HG03025 (cell line): Measurements from ENCODE around the gene SPPL2A.
"Not testable (repeated sequence)": the region's sequence is repeated elsewhere in the genome, so short reads cannot be mapped to it uniquely, and the experiment has no call there.

Experiments used
- ATAC-seq: cut with Tn5 transposase; IDR thresholded peaks from one replicate; pipeline ENCODE4 v1.9.1; 2021; ENCODE audit warnings: mild to moderate bottlenecking, moderate library complexity; ENCODE audit not compliant: unreplicated experiment, low FRiP score

SPPL2A gene, protein sequence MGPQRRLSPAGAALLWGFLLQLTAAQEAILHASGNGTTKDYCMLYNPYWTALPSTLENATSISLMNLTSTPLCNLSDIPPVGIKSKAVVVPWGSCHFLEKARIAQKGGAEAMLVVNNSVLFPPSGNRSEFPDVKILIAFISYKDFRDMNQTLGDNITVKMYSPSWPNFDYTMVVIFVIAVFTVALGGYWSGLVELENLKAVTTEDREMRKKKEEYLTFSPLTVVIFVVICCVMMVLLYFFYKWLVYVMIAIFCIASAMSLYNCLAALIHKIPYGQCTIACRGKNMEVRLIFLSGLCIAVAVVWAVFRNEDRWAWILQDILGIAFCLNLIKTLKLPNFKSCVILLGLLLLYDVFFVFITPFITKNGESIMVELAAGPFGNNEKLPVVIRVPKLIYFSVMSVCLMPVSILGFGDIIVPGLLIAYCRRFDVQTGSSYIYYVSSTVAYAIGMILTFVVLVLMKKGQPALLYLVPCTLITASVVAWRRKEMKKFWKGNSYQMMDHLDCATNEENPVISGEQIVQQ

DNA sequence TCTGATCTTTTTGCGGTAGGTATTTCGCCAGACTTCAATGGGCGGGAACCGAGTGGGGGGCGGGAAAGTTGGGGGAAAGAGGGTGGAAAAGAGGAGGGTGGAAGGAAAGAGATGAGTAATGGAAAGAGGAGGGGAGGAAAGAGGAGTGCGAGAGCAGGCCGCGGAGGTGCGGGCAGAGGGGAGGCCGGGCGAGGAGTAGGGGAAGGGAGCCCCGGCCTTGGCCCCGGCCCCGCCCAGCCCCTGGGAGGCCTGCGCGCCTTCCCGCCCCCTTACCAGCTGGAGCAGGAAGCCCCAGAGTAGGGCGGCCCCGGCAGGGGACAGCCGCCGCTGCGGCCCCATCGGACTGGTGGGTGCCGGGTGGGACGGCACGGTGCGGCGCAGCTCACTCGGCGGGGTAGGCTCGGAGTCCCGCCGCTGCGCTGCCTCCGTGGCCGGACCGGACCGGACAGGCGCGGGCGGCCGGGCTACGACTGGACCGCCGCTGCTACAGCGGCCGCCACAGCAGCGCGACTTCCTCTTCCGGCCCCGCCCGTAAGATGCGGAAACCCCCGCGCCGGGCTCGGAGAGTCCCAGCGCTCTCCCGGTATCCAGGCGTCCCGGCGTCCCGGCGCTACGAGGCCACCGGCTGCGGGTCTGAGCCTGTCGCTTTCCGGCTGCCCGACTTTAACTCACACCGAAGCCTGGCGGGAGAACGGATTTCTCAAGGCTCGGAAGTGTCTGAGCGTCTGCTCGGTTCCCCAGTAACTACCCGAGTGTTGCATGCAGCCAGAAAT lies at the start of gene SPPL2A:
Gene SPPL2A (minus strand): TSS at position 512 of the 773 bp plus-strand sequence. CDS start 173 bp downstream, at position 339.
- peak; percentile 85 for ATAC-seq

DNA sequence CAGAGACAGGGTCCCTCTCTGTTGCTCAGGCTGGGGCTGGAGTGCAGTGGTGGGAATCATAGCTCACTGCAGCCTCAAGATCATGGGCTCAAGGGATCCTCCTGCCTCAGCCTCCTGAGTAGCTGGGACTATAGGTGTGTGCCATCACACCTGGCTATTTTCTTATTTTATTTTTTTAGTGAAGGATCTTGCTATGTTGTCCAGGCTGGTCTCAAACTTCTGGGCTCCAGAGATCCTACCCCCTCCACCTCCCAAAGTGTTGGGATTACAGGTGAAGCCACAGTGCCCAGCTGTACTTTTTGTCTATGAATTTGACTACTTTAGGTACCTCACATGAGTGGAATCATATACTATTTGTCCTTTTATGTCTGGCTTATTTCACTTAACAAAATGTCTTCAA lies 49.1 kb upstream of the SPPL2A start:
- ATAC-seq: no peak

DNA sequence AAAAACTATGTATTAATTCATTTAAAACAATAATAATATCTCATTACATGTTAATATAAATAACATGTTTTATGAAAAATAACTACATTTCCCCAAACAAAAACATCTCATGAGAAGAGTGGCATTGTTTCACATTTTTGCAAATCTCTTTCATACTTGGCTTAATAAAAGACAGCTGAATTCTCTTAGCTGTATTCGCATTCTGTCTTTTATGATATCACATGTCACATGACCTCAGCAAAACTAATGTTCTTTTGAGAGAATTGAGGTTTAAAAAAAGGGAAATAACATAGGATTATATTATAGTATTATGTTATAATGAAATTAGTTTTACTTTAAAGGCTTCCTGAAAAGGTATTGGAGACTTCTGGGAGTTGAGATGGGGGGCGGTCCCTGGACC lies 48.4 kb upstream of the SPPL2A start:
- ATAC-seq: no peak

DNA sequence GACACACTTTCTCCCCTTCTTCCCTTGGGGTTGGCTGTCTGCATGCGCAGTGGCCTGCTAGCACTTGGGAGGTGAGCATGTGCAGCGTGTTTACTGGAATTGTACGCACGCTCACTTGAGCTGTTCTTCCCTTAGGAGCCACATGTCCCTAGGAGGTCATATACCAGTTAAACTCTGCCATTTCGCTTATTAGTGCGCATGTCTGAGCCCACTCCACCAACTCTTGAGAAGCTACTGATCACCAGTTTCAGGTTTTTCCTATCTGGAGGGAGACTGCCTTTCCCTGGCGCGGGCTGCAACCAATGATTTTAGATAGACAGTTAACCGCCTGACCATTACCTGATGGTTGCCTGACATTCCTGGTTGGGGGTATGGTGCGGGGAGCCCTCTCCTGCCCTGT lies 47.6 kb upstream of the SPPL2A start:
- no peak for ATAC-seq

DNA sequence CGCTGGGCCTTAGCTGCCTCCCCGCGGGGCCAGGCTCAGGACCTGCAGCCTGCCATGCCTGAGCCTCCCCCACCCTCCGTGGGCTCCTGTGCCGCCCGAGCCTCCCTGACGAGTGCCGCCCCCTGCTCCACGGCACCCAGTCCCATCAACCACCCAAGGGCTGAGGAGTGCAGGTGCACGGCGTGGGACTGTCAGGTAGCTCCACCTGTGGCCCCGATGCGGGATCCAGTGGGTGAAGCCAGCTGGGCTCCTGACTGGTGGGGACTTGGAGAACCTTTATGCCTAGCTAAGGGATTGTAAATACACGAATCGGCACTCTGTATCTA lies 46.6 kb upstream of the SPPL2A start:
- not testable (repeated sequence) for ATAC-seq

DNA sequence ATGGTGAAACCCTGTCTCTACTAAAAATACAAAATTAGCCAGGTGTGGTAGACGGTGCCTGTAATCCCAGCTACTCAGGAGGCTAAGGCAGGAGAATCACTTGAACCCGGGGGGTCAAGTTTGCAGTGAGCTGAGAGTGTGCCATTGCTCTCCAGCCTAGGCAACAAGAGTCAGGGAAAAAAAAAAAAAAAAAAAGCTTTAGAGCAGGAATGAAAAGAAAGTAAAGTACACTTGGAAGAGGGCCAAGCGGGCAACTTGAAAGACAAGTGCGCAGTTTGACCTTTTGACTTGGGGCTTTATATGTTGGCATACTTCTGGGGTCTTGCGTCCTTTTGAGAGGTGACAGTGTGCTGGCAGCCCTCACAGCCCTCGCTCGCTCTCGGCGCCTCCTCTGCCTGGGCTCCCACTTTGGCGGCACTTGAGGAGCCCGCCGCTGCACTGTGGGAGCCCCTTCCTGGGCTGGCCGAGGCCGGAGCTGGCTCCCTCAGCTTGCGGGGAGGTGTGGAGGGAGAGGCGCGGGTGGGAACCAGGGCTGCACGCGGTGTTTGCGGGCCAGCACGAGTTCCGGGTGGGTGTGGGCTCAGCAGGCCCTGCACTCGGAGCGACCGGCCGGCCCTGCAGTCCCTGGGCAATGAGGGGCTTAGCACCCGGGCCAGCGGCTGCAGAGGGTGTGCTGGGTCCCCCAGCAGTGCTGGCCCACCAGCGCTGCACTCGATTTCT lies 46.1 kb upstream of the SPPL2A start:
- not testable (repeated sequence) for ATAC-seq

DNA sequence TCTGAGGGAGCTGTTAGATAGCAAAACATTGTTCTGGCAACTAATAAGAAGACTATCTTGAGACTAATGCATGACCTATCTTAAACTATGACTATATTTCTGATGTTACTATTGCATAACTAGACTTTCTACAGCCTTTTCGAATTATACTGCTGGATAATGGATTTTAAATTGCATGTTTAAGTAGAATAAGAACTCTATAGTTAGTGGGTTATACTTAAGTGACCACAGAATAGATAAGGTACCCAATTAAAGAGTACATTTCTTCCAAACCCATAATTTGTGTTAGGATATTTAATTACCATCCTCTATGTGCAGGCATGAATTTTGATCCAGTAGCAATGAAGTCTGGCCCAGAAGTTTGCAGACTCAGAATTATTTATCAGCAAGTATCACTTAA lies 44.6 kb upstream of the SPPL2A start:
- no peak for ATAC-seq

DNA sequence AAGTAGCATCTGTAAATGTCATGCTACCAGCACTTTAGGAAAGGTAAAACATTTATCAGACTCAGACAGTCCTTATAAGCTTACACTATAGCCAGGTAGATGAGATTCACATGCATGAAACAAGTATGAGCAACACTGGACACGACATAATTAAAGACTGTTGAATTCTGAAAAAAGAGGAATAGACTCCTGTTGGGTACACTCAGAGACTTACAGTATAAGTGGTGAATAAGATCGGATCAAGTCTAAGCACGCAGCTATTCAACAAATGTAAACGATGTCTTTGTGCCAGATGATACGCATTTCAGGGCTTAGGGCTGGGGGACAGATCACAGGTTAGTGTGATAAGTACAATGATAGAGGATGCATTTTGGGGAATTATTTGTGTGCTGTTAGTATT lies 43.2 kb upstream of the SPPL2A start:
- ATAC-seq: no peak

DNA sequence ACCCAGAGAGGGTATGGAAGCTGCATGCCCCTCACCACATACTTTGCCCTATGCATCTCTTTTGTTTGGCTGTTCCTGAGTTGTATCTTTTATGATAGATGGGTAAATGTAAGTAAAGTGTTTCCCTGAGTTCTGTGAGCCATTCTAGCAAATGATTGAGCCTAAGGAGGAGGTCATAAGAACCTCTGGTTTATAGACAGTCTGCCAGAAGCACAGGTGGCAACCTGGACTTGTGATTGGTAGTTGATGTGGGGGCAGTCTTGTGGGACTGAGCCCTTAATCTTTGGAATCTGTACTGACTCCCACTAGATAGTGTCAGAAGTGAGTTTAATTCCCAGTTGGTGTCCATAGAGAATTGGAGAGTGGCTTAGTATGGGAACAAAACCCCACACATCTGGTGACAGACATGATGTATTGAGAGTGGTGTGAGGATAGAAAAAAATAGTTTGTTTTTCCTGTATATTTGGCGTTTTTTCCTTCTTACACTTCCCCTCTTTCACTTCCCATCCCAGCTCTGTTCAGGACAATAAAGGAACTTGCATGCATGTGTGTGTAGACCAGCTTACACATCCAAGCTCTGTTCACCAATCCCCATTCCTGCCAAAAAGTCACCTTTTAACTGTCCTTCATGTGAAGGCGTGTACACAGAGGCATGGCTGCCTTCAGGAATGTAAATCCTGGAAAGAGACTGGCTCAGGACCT lies 38.1 kb upstream of the SPPL2A start:
- ATAC-seq: no peak

DNA sequence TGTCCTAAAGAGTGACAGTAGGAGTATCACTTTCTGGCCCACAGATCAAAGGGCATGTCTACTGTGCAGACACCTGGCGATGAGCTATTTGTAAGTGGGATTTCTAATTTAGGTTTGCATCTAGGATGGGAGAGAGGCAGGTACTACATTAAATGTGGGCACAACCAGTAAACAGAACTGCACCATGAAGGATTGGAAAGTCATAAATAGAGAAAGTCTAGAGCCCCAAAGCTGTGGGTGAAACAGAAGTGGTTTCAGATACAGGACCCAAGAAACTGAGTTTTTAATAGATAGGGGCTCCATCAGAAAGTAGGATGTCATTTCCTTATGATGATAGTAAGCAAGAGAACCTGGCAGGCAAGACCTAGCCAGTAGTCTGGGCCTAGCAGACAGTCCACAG lies 35.2 kb upstream of the SPPL2A start:
- no peak for ATAC-seq

DNA sequence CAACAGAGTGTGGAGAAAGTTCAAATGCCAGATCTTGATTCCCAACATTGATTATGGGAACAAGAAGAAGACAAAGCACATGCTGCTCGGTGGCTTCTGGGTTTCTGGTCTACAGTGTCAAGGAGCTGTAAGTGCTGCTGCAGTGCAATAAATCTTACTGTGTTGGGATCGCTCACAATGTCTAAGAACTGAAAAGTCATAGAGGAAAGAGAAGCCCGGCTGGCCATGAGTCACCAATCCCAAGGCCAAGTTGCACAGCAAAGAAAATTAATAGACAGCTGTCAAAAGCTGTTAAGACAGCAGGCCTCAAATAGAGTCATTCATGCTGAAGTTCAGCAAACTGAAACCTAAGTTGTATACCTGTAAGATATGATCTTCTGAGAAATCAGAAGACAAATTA lies 33.2 kb upstream of the SPPL2A start:
- no peak for ATAC-seq

DNA sequence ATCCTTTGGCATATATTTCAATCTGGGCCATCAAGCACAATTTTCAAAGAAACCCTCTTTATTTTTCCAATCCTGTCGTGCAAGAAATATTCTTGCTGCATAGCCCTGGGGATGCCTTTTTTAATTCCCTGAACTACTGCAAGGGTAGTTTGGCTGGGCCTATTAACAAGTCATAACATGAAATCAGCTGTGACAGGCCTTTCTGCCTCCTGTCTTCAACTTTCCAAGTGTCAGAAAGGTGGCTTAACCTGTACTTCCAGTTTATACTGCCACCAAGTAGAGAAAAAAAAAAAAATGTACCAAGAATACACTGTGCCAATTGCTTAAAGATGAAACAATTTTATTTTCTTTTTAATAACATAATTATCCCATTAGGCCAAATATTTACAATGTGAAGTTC lies 32.4 kb upstream of the SPPL2A start:
- no peak for ATAC-seq

DNA sequence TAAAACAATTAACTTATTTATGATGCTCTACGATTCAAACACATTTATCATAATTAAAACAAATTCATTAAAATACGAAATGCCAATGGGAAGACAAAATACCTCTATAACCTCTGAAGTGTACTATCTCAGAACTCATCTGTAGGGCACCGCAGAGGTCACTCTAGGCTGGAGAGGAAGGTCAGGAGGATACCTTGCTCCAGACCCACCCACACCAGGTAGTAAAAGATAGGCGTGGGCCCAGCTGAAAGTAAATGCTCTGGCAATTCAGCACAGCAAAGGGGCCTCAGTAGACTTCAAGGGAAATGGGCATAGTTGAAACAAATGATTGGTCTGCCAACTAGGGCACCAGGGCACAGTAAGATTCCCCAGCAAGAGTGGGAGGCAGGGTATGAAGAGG lies 26.0 kb upstream of the SPPL2A start:
- ATAC-seq: no peak

DNA sequence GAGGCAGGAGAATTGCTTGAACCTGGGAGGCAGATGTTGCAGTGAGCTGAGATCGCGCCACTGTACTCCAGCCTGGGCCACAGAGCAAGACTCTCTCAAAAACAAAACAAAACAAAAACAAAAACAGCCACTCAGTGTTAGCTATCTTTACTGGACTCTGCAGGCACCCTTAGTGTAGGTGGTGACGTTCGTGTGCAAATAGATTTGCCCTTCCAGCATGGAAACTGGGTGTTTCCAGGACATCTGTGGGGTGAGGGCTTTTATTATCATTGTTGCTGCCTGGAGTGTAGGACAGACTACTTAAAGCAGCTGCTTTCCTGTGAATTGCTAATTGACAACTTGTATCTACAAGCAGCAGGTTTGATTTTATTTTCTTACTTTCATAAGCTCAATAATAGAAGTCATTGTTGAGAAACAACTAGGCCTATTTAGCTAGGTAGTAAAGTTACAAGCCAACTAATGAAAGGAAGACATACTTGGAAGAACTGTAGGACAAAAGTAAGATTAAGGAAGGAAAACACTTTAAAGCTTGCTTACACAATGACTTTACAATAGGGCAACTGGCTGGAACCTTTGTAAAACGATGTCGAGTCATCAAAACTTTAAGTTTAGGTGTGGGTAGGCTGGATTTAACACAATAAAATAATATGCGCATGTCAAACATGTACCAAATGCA lies 25.4 kb upstream of the SPPL2A start:
- no peak for ATAC-seq

DNA sequence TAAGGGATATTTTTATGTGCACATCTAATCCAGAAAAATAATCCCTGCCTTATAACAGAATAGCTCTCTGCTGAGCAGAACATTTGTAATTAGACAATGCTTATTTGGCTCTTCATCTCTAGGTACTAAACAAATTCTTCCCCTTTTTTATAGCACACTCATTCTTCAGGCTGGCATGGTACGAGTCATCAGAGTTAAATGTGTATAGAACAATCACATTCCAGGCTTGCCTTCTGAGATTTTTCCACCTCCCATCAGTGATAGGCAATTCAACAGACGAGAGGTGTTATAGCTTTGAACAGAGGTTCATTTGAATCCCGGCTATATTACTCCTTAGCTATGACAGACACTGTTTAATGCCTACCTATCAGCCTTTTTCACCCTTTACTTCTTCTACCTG lies 21.4 kb upstream of the SPPL2A start:
- no peak for ATAC-seq

DNA sequence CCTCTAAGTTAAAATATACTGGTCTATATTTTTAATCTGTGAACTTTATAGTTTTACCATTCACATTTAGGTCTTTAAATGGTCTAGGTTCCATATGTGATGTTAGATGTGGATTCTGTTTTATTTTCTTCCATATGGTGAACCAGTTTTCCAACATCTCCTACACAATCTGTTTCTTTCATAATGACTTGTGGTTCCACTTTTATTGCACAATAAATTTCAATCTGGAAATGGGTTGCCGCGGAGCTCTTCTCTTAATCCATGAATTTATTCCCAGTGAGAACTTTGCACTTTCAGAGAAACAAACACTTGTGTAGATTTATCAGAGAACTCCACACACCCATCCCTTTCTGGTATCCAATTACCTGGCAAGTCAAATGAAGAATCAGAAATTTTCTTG lies 20.9 kb upstream of the SPPL2A start:
- ATAC-seq: no peak

DNA sequence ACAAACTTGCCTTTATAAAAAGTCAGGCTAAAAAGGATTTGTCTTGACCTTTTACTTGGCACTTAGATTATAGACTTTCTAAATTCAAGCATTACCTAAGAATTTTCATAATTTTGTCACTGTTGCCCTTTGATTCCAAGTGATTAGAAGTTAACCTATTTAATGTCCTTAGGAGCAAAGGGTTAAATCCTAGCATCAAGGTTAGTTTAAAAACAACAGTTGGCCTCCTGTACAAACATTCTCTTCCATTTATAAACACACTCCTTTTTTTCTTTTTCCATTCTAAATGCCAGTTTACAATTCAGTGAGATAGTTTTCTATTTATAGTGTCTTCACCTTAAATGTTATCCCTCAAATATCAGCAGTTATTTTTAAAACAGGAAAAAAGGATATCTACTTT lies 18.4 kb upstream of the SPPL2A start:
- no peak for ATAC-seq

DNA sequence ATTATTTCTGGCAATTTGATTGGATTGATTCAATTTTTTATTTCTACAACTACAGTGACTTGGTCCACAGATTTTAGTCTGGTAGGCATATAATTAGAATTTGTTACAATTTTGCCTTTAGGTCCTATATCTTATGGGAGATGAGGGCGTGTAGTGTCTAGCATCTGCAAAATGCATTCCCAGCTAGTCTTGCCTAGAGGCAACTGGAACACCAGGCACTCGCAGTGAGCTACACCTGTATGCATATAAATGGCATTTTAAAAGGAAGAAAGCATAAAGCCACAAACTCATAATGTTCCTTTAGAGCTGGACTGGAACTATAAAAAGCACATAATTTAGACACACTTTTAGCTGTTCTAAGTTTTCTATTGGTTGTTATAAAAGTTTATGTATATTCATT lies 17.9 kb upstream of the SPPL2A start:
- no peak for ATAC-seq

DNA sequence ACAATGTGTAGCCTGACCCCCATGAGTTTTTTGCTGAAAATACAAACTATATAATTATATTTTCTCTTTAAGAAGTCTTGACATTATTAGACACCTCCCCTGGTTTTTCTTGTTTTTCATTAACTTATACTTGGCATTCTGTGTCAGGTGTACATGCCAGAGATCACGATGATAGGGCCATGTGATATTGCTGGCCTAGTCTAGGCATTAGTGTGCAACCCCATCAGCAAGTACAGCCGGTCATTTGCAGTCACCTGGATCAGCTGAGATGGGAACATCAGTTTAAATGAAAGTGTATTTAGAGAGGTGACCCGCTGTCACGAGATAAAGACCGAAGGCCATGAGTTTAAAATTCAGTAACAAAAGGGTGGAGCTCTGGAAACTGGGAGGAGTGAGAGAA lies 12.6 kb upstream of the SPPL2A start:
- no peak for ATAC-seq

DNA sequence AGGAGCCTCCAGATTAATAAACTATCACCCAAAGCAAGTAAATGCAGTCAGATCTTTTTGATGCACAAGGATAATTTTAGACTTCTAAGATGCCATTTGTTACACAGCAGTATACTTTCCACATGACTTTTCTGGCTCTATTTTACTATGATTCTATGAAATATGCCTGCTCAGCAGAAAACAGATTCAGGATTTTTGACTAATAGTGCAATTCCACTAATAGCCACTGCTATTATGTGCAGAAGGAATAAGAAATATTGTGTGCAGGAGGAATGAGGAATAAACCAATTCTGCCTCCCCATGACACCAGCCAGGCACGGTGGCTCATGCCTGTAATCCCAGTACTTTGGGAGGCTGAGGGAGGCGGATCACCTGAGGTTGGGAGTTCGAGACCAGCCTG lies 11.5 kb upstream of the SPPL2A start:
- ATAC-seq: no peak
